GOT3 (cell line): ENCODE data around the gene PSMD8.
"Not testable (repeated sequence)": the region's sequence is repeated elsewhere in the genome, so short reads cannot be mapped to it uniquely, and the experiment has no call there.

Experiments used
- DNase-seq: peaks from one replicate; lab custom pipeline; 2025; ENCODE audit warnings: mixed read lengths; lab: John Stamatoyannopoulos, UW

The PSMD8 gene

GRCh38 chr19:38411041-38411712, 36.8 kb downstream of the PSMD8 start:
- DNase-seq, result no peak

GRCh38 chr19:38411898-38412297, 37.5 kb downstream of the PSMD8 start:
- not testable (repeated sequence) for DNase-seq

GRCh38 chr19:38412491-38412890, 38.1 kb downstream of the PSMD8 start:
- DNase-seq, result no peak

- DNase-seq, result no peak
These were observed 38.6 kb downstream of the PSMD8 start for GRCh38 chr19:38412961-38413360.

GRCh38 chr19:38413416-38413815, 39.0 kb downstream of the PSMD8 start:
- no peak for DNase-seq

GRCh38 chr19:38417146-38417543, 42.8 kb downstream of the PSMD8 start:
- DNase-seq, result no peak

GRCh38 chr19:38417544-38418506, 43.5 kb downstream of the PSMD8 start:
- no peak for DNase-seq

GRCh38 chr19:38420935-38421334, 46.6 kb downstream of the PSMD8 start:
- DNase-seq, result no peak

- DNase-seq, result no peak
These were observed 47.5 kb downstream of the PSMD8 start for GRCh38 chr19:38421856-38422255.

- no peak for DNase-seq
These were observed 48.1 kb downstream of the PSMD8 start for GRCh38 chr19:38422438-38422837.

- no peak for DNase-seq
These were observed 49.9 kb downstream of the PSMD8 start for GRCh38 chr19:38424272-38424671.

GRCh38 chr19:38425222-38425809, 50.9 kb downstream of the PSMD8 start:
- DNase-seq, result no peak

- DNase-seq, result no peak
These were observed 51.6 kb downstream of the PSMD8 start, which contains the start of gene RASGRP4 for GRCh38 chr19:38425810-38426466. TSS of gene RASGRP4 (minus strand) at chr19:38426219. CDS start at chr19:38426091, 128 bp downstream.

GRCh38 chr19:38427035-38427677, 52.8 kb downstream of the PSMD8 start:
- not testable (repeated sequence) for DNase-seq

GRCh38 chr19:38429055-38429810, 54.9 kb downstream of the PSMD8 start:
- DNase-seq, result no peak

- no peak for DNase-seq
These were observed 55.4 kb downstream of the PSMD8 start for GRCh38 chr19:38429811-38430156.

- DNase-seq, result no peak
These were observed 56.6 kb downstream of the PSMD8 start for GRCh38 chr19:38430931-38431330.

- no peak for DNase-seq
These were observed 58.9 kb downstream of the PSMD8 start, which contains the start of gene RYR1 for GRCh38 chr19:38433268-38433733. TSS of gene RYR1 (plus strand) at chr19:38433691. CDS start at chr19:38433830, 139 bp downstream.
